NCI-H748 (cell line): ENCODE measurements around the gene RASSF6.
"Not testable (repeated sequence)": the region's sequence is repeated elsewhere in the genome, so short reads cannot be mapped to it uniquely, and the experiment has no call there.

Experiments
- DNase-seq: peaks from one replicate; lab custom pipeline; 2025; ENCODE audit not compliant: unreplicated experiment; lab: John Stamatoyannopoulos, UW

Gene RASSF6

DNA sequence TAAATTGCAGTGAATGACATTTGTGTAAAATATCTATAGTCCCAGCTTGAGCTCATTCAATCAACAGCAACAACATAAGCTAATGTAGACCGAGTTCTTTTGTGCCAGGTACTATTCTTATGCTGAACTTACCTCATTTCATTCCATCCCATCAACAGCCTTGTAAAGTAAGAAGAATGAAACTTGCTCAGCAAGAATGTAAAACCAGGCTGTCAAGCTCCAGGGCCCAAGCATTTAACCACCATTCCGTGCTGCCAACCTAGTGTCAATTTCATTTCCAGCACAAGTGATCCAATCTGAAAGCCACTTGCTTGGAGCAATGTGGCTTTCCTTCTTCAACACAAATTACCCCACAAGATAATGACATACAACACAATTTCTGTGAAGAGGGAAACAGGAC, 36.6 kb downstream of the RASSF6 start:
- no peak for DNase-seq

DNA sequence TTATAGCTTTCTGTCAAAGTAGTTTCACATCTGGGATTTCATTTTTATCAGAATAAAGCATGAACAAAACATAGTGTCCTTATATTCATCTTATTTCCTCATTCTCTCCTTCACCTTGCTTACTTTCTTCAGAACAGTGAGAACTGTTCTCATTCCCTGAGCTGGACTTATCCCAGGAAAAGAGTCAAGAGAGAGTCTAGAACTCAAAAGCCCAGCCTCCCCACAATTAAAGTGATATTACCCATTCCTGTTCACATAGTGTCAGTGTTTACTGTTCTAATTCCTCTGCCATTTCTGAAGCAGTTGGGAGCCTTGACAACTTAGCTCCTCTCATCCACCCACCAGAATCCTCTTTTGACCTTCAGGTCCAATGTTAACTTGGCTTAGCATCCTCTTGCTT, 42.9 kb downstream of the RASSF6 start:
- no peak for DNase-seq

DNA sequence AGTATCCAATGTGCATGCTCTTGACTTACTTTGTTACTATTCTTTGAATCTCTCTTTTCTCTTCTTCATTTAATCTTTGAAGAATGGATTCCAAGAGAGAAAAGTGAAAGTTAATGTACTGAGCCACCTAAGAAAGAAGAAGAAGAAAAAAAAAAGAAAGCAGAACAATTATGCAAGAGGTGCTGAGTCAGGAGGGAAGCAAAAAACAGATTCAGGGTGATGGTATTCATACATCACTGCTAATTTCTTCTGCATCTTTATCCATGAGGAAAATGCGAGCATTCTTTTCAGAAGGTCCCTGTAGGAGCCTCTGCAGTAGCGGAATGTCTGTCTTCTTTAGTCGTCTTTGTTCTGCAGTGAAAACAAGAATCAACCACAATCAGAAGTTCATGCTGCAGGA, 43.9 kb downstream of the RASSF6 start:
- DNase-seq: no peak

DNA sequence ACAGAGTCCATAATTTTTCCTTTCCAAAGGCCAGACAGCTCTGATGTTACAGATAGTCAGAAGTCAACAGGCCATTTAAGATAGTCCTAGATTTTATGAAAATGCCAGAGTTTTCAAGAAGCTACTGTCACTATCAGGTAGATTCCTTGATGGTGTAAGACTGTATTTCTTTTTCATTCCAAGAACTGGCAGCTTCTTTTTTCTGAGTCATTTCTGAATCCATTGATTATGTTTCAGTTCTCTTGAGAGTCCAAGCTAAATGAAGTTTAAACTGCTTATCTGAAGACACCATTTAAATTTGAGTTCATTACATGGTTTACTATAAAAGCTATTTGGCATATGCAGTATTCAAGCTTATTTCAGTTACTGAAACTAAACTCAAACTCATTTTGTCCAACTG, 44.6 kb downstream of the RASSF6 start:
- DNase-seq: no peak

DNA sequence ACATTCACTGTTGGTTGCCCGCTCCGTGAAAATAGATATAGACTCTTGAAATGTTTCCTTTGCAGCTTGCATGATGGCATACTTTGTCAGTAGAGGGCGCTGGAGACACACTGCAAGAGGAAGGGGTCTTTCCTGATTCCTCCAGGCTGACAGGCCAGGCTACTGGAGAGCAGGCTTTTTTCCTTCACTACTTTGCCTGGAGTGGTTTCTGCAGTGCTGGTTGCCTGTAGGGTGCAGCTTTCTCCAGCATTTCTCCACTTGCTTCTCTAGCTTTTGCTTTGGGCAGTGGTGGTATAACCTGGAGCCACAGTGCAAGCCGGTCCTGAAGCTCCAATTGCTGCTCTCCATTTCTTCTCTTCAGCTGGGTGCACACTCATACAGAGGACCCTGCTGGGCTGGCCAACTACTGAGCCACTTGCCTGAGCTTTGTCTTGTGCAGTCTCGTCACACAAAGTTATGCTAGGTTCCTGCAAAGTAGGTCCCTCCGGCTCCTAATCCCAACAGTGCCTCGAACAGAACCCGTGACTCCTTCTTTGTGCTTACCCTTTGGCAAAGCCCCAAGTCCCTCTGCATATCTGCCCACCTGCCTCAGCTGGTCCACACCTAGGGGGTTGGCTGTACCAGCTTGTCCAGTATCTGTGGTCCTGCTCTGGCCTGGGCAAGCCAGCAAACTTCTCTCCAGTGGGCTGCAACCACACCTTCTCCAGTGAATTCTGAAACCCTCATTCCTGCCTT, 46.3 kb downstream of the RASSF6 start:
- DNase-seq: peak; percentile 86

DNA sequence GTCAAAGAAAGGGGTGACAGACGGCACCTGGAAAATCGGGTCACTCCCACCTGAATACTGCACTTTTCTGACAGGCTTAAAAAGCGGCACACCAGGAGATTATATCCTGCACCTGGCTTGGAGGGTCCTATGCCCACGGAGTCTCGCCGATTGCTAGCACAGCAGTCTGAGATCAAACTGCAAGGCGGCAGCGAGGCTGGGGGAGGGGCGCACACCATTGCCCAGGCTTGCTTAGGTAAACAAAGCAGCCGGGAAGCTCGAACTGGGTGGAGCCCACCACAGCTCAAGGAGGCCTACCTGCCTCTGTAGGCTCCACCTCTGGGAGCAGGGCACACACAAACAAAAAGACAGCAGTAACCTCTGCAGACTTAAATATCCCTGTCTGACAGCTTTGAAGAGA, 69.4 kb downstream of the RASSF6 start:
- DNase-seq: not testable (repeated sequence)

DNA sequence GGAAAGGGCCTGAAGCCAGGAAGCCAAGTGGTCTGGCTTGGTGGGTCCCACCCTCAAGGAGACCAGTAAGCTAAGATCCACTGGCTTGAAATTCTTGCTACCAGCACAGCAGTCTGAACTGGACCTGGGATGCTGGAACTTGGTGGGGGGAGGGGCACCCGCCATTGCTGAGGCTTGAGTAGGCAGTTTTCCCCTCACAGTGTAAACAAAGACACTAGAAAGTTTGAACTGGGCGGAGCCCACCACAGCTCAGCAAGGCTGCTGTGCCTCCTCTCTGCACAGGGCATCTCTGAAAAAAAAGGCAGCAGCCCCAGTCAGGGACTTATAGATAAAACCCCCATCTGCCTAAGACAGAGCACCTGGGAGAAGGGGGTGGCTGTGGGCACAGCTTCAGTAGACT, 75.6 kb downstream of the RASSF6 start:
- no peak for DNase-seq

DNA sequence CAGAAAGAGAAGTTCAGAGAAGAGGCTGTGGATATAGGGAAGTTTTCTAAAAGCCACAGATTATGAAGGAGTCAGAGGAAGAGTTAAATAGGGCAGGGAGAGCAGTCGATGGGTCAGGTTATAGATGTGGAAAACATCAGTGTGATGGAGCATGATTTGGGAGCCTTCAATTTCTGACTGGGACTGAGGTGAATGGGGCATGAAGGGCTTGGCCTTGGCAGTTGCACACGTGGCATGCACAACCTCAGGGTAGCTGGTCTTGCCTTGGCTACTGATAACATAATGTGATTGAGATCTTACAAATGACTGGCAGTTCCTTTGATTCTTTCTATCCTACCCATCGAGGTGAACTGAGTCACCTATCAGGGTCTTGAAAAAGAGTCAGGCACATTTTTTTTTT, 79.0 kb downstream of the RASSF6 start:
- DNase-seq: no peak

DNA sequence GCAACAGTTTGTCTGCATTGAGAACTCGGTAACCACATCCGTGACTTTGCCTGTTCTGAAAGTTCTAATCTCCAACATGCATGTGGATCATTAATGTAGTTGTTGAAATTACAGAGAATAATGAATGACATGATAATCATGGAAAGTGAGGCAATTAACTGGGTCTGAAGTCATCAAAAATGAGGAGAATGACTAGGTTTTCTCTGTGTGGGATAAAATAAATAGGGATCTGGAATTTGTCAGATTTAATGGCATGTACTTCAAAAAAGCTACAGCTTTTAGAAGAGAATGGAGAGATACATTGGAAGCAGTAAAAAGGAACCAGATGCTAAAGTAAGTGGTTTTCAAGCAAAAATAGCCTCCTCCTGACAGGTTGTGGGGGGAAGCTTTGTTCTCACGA, 79.4 kb downstream of the RASSF6 start:
- DNase-seq: no peak

DNA sequence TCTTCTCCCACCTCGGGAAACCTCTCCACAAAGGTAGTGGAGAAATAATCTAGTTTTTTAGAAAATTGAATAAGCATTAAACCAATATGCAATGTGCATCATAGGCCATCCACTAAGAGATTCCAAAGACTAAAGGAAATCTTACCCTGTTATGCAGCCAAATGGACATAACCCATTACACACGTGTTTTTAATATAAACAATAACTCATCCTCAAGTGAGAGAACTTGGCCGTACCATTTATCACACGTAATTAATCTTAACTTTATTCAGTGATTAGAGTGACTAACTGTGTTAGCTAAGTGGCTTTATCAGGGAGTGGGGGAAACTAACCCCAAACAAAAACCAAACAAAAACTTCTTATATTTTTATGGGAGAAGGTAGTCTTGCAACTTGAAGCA, 80.8 kb downstream of the RASSF6 start:
- DNase-seq: no peak

DNA sequence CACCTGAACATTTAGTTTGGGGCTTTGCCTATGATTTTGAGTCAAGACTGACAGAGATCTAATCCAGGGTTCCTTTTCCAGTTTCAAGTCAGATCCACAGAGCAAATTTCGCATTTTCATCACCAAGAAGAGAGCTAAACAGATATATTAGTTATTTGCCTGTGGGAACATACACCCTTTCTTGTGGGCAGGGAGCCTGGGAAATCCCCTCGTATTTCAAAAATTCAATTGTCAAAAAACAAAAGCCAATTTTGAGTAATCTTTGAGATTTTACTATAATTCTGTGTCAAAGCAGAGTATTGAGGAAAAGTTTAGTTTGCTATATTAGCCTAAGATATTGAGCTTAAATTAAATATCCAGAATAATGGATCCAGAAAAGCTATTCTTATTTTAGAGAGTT, 82.1 kb downstream of the RASSF6 start:
- DNase-seq: no peak

DNA sequence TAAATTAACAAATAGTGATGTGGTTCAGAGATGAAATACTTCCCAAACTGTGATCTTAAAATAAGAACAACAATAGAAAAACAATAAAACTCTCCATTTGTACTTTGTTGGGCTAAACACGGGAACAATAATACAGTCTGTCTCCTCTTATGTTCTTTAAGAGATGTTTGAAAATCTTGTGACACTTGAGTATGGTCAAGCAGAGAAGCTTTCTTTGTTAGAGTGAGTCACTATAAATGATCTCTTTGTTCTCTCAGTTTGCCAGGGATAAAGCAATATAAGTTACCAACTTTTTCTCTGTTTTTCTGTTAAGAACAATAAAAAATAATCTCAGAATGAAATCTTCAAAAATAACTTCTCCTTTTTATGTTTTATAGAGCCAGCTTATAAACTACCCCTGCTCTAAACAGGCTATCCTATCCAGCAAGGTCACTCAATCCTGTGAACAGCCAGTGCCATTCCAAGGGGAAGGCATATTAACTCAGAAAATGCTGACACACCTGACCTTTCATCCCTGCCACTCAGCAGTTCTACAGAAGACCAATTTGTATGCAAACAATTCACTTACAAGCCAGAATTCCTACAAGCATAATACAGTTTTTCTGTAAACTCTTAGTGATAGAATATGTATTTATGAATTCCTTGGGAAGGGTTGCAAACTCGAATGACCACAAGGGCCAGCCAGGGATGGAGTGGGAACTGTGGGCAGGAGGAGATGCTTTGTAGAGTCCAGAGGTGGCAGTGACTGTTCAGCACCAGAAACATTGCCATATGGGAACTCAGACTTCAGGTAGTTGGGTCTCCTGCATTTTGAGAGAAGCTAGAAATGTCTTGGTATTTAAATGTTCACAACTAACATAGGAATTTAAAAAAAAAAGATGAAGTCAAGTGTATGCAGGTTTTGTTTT, 86.5 kb downstream of the RASSF6 start:
- no peak for DNase-seq

DNA sequence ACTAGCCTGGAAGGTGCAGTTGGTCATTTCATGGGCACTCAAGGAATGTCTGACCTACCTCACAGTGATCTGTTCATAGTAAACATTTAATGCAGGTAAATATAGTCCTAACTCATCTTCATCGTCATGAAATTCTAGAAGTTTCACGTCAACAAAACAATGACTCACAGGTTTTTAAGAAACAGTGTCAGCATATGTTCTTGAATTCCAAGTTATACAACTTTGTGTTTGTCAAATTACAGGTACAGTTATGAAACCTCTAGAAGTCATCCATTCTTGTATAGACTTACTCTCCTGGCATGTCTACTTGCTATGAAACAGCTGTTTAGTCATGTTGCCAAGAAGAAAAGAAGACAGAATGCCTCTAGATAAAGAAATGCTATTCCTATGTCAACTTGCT, 92.1 kb downstream of the RASSF6 start:
- no peak for DNase-seq

DNA sequence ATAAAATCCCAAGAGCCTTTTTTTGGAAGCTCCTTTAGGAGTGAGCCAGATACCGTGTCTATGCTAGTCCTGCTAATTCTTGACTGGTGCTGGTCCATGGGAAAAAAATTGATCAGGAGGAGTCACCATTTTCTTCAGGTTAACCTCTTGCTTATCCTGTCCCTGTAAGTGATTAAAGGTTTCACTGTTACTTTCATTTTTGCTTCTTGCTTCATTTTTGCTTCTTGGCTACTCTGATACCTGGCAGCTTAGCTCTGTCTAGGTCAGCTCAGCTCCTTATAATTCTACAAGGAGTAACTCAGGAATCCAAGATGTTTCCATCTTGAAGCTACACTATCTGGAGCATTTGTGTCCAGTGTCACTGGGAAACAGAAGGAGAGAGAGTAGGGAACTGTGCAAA, 93.0 kb downstream of the RASSF6 start:
- no peak for DNase-seq

DNA sequence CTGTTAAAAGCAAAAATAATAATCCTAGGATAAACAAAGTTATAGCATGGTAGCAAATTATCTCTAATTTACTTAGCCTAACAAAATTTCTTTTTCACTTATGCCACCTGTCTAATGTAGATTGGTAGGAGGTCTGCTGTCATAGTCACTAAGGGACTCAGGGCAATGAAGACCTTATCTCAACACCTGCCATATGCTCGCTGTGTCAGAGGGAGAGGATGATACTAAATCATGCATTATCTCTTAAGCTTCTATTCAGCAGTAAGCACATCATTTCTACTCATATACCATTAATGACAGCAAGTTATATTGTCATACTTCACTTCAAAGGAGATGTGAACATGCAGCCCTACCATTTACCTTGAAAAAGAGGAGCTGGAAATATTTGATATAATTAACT, 94.6 kb downstream of the RASSF6 start:
- DNase-seq: no peak

DNA sequence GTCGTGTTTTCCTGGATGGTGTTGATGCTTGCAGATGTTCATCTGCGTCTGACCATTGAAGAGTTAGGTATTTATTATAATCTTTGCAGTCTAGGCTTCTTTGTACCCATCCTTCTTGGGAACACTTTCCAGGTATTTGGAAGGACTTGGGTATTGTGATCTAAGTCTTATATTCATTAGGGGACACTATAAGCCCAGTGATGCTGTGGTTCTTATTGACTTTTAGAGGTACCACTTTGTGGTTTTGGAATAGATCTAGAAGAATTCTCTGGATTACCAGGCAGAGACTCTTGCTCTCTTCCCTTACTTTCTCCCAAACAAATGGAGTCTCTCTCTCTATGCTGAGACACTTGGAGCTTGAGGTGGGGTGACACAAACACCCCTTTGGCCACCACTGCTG, 97.1 kb downstream of the RASSF6 start:
- peak; percentile 6 for DNase-seq
